Body of pancreas (tissue), 4 donors: ENCODE measurements around the gene SPTSSA. TPM values are rescaled to one million over a fixed set of nuclear protein-coding genes. Genes with fewer than 3 reads are reported as not detected.

Source experiments
- ATAC-seq: fragments of 150-250 bp; one replicate; pipeline ENCODE4 v1.9.1; 2016
- DNase-seq, 4 donors: peaks; one replicate each; pipeline ENCODE4 v3.0.0-alpha.2; 2019
- H3K27ac ChIP-seq, 4 donors: fragments of 200-600 bp; sonication (generic); 1 replicate in 3 of 4; 2 replicates in 1 of 4; pipeline versions ENCODE4 v1.5.1 to v1.6.1; 2016 to 2019; ENCODE audit warnings: mild to moderate bottlenecking in 1 of 4, mixed read lengths in 1 of 4, moderate library complexity in 1 of 4
- H3K27me3 ChIP-seq, 2 donors: fragments of 200-600 bp; sonication (generic); one replicate each; pipeline ENCODE4 v1.6.0; 2016; ENCODE audit warnings: mild to moderate bottlenecking in 1 of 2
- H3K36me3 ChIP-seq, 2 donors: fragments of 200-600 bp; sonication (generic); replicated peaks in 1 of 2; 2 replicates each; pipeline ENCODE4 v1.5.1; 2016; ENCODE audit warnings: low read depth in 2 of 2; ENCODE audit not compliant: insufficient read depth in 1 of 2
- H3K4me1 ChIP-seq: fragments of 200-600 bp; sonication (generic); one replicate; pipeline ENCODE4 v1.6.0; 2016
- H3K4me3 ChIP-seq, 2 donors: fragments of 200-600 bp; sonication (generic); 1 replicate in 1 of 2; 2 replicates in 1 of 2; pipeline ENCODE4 v1.5.1; 2016 to 2019
- H3K9me3 ChIP-seq, 3 donors: fragments of 200-600 bp; sonication (generic); 1 replicate in 2 of 3; 2 replicates in 1 of 3; pipeline ENCODE4 v1.5.1; 2016
- POLR2A ChIP-seq, 3 donors: fragments of 450-650 bp; IDR thresholded peaks; one replicate each; pipeline ENCODE4 v1.6.1; 2016; ENCODE audit warnings: antibody characterized with exemption in 3 of 3, mild to moderate bottlenecking in 2 of 3
- WGBS, 2 donors: methylation state at CpG; one replicate each; pipeline ENCODE4 v1.1.5; 2017; 5-methylcytosine and 5-hydroxymethylcytosine counted together
- intact Hi-C: fragments of 100-400 bp; cut with DNase I; formaldehyde crosslinking; loops from one replicate; pipeline ENCODE4 v1.15.1; 2023
- total RNA-seq, 2 donors: library from RNA; depleted of rRNA; stranded (reverse); fragments of >200 nt; gene quantifications; one replicate each; pipeline ENCODE4 v1.1.0, GENCODE V29; 2016
- TF ChIP-seq, protein P1 (sequence below), 7 experiments: fragments of 450-650 bp in 4 of 7; fragments of 200-600 bp in 3 of 7; sonication (generic) in 3 of 7; IDR thresholded peaks; one replicate each; pipeline ENCODE4 v1.5.1; 2016 to 2019; ENCODE audit warnings: antibody characterized with exemption in 7 of 7

The SPTSSA gene
- total RNA-seq, 2 donors from 2014 or later = 10.5 to 14.5 TPM

DNA sequence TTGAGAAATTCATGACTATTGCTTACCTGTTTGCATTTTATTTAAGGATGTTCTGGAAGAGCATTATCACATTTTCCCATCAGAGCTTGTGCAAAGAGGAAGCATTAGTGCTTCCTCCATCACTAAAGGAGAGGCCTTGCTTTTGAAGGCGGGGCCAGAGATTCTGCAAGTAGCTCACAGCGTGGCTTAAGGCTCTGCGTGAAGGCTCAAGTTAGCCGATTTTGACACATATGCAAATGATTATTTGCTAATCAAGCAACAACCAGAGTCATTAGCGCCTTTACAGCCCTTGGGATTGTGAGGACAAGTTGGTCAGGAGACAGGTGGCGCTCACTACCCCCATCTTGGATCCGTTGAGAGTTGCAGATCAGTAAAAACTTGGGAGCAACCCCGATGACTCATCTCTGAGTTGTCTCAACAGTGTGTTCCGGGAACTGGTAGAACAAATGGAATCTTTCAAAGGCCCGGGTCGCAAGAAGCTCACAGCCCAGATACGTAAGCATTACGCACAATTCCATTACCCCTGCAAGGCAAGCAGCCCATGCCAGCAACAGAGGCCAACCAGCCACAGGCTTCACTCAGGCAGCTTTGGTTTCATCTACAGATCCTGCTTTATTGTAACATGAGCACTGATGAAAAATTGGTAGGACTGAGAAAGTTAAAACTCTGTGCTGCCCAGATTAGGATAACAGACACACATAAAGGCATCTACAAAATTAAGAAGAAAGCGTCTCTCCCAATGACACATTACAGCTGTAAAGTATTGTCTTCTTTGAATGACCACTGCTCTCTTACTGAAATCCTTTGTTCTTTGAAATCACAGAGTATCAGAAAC, 34.9 kb upstream of the SPTSSA start:
- WGBS, 2 donors = 76 to 86% methylated on average over 11 to 14 of the region's 14 CpGs
- peak; percentile 25 to 62 (median 44) for DNase-seq
- Histone ChIP-seq H3K36me3 (no peaks in the 10 kb centered on the region), H3K27ac (peak overlapping the region in 2 of 4 donors; percentile 33 to 55), H3K27me3 (no peaks in the 10 kb centered on the region), H3K4me3 (no peak overlapping the region), H3K9me3 (no peaks in the 10 kb centered on the region), H3K4me1 (no peaks in the 10 kb centered on the region)
- TF ChIP-seq, protein P1, sequence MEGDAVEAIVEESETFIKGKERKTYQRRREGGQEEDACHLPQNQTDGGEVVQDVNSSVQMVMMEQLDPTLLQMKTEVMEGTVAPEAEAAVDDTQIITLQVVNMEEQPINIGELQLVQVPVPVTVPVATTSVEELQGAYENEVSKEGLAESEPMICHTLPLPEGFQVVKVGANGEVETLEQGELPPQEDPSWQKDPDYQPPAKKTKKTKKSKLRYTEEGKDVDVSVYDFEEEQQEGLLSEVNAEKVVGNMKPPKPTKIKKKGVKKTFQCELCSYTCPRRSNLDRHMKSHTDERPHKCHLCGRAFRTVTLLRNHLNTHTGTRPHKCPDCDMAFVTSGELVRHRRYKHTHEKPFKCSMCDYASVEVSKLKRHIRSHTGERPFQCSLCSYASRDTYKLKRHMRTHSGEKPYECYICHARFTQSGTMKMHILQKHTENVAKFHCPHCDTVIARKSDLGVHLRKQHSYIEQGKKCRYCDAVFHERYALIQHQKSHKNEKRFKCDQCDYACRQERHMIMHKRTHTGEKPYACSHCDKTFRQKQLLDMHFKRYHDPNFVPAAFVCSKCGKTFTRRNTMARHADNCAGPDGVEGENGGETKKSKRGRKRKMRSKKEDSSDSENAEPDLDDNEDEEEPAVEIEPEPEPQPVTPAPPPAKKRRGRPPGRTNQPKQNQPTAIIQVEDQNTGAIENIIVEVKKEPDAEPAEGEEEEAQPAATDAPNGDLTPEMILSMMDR (IDR thresholded peaks at IDR 0.05) = no peak
- TF ChIP-seq POLR2A (IDR thresholded peaks at IDR 0.05) = peak in 1 of 3 donors; percentile 9
- peak; percentile 72 for ATAC-seq
- intact Hi-C loops = loop anchor here (10.0 kb wide), 1 partner anchor 132 kb away; no protein-coding TSS in a partner anchor

- intact Hi-C loops = loop anchor here (10.0 kb wide), 1 partner anchor 131 kb away; no protein-coding TSS in a partner anchor
- no peaks in the 10 kb centered on the region for H3K27me3 ChIP-seq
- TF ChIP-seq POLR2A (IDR thresholded peaks at IDR 0.05) = no peak
- no peak overlapping the region for H3K4me3 ChIP-seq
- no peaks in the 10 kb centered on the region for H3K9me3 ChIP-seq
- WGBS, 2 donors = 58 to 83% methylated on average over 11 of the region's 11 CpGs
- peak overlapping the region in 1 of 4 donors; percentile 33 for H3K27ac ChIP-seq
- H3K36me3 ChIP-seq = no peaks in the 10 kb centered on the region
- DNase-seq = peak; percentile 7 to 42 (median 19)
- H3K4me1 ChIP-seq = no peaks in the 10 kb centered on the region
- no peak for ATAC-seq
Measured at GRCh38 chr14:34496007-34496678, 34.1 kb upstream of the SPTSSA start.

DNA sequence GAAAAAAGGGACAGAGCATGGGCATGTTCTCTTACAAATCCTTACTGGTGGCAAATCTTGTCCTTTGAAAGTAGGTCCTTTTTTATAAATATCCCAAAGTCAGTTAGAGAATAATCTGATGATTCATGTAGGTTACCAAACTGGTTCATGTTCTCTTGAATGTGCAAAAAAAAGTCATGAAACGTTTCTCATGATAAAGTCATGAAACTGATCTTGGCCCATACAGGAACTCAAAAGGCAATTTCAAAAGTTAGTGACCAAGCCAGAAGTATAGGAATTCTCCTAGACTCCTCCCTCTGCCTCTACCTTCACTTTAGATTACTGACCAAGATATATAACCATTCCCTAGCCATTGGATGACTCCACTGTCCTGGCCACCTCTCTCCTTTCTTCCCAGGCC, 27.3 kb upstream of the SPTSSA start:
- no peak for TF ChIP-seq POLR2A (IDR thresholded peaks at IDR 0.05)
- TF ChIP-seq, protein P1 (IDR thresholded peaks at IDR 0.05) = no peak
- ATAC-seq (no peak), DNase-seq (no peak)
- no peaks in the 10 kb centered on the region for H3K4me1 ChIP-seq
- H3K27me3 ChIP-seq = no peaks in the 10 kb centered on the region
- H3K36me3 ChIP-seq = no peaks in the 10 kb centered on the region
- WGBS, 2 donors = 11 to 24% methylated on average over 1 of the region's 1 CpG
- intact Hi-C loops = no loop called here
- H3K4me3 ChIP-seq = no peak overlapping the region
- no peaks in the 10 kb centered on the region for H3K9me3 ChIP-seq
- H3K27ac ChIP-seq = no peak overlapping the region

- DNase-seq (no peak), ATAC-seq (no peak)
- no peak overlapping the region for H3K4me3 ChIP-seq
- TF ChIP-seq, protein P1 (IDR thresholded peaks at IDR 0.05) = no peak
- no peak for TF ChIP-seq POLR2A (IDR thresholded peaks at IDR 0.05)
- intact Hi-C loops = no loop called here
- no peak overlapping the region for H3K27ac ChIP-seq
- 97% methylated on average over 7 of the region's 7 CpGs for WGBS, 2 donors
- no peaks in the 10 kb centered on the region for H3K4me1 ChIP-seq
- no peaks in the 10 kb centered on the region for H3K9me3 ChIP-seq
- H3K27me3 ChIP-seq = no peaks in the 10 kb centered on the region
- no peaks in the 10 kb centered on the region for H3K36me3 ChIP-seq
Measured at GRCh38 chr14:34488528-34488927, 26.5 kb upstream of the SPTSSA start.

GRCh38 chr14:34484726-34485125, 22.7 kb upstream of the SPTSSA start:
- intact Hi-C loops = no loop called here

More at GRCh38 chr14:34484726-34485125, 22.7 kb upstream of the SPTSSA start:
- ATAC-seq = no peak
- Histone ChIP-seq H3K27me3 (no peaks in the 10 kb centered on the region), H3K9me3 (no peaks in the 10 kb centered on the region), H3K27ac (no peak overlapping the region), H3K36me3 (no peaks in the 10 kb centered on the region), H3K4me1 (no peaks in the 10 kb centered on the region), H3K4me3 (no peak overlapping the region)
- TF ChIP-seq, protein P1 (IDR thresholded peaks at IDR 0.05) = no peak
- no peak for TF ChIP-seq POLR2A (IDR thresholded peaks at IDR 0.05)
- 34 to 37% methylated on average over 1 of the region's 1 CpG for WGBS, 2 donors
- DNase-seq = no peak
